CD4-positive, alpha-beta T cell treated with Interleukin-6 at 100 ng/mL for 8 hours (primary cell): Measurements from ENCODE around the gene RAB27B.
"Not testable (repeated sequence)": the region's sequence is repeated elsewhere in the genome, so short reads cannot be mapped to it uniquely, and the experiment has no call there.

Source experiments
- DNase-seq: peaks from one replicate; pipeline ENCODE4 v3.0.0-alpha.2; 2020; ENCODE audit warnings: mixed read lengths, low spot score

Gene RAB27B, protein sequence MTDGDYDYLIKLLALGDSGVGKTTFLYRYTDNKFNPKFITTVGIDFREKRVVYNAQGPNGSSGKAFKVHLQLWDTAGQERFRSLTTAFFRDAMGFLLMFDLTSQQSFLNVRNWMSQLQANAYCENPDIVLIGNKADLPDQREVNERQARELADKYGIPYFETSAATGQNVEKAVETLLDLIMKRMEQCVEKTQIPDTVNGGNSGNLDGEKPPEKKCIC

DNA sequence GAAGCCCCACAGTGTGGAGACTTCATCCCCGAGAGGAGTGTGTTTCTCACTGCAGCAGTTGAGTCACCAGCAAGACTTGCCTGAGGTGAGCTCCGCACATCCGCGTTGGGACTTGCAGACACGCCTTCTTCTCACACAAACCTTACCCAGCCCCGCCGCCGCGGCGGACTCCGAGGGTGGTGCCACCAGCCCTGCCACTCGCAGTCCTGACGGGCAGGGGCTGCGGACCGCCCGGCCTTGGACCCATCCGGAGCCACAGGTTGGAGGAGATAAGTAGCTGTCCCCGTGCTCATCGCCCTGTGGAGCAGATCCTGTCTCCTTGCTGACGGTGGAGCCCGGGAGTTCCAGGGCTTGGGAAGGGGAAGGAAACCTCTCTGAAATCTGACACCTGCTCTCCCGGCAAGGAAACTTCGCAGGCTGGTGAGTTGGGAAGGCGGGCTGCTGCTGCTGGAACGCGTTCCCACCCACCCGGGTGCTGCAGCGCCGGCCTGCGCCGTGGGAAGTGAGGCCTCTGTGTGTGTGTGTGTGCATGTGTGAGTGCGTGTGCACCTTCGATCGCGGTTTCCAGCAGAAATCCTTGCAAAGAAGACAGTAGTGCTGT lies at the start of gene RAB27B:
RAB27B (plus strand) TSS at position 197 of the 601 bp plus-strand sequence. CDS start 49,109 bp downstream, outside the sequence.
- DNase-seq: peak; percentile 70

DNA sequence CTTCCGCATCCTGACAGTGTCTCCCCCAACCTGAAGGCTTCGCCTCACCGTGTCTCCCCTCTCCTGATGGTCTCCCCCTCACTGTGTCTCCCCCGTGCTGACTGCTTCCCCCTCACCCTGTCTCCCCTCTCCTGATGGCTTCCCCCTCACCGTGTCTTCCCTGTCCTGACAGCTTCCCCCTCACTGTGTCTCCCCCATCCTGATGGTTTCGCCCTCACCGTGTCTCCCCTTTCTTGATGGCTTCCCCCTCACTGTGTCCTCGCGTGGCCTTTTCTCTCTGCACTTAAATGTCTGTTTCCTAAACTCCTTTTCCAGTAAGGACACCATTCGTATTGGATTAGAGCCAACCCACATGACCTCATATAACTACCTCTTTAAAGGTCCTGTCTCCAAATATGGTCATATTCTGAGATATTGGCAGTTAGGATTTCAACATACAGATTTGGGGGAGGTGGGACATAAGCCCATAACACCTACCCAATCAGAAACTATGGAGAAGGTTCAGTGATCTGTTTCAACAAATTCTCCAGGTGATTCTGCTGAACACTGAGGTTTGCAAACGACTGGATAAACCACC lies 47.9 kb upstream of the RAB27B start:
- DNase-seq: no peak

DNA sequence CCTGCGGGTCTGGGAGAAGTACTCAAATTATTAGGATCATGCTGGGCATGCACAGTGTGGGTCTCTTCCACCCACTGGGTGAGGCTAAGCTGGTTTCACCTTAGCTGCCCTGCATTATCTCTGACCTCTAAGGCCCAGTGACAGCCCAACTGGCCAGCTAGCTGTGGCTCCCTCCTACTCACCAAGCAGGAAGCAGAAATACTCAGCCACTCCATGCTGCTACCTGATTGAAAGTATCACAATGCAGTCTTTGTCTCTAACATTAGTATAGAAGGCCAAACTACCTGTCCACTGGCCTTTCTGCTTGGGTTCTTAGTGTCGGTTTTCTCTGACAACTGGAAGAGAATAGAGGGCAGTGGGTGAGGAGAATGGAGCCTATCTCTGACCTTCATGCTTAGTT lies 47.3 kb upstream of the RAB27B start:
- DNase-seq: no peak

DNA sequence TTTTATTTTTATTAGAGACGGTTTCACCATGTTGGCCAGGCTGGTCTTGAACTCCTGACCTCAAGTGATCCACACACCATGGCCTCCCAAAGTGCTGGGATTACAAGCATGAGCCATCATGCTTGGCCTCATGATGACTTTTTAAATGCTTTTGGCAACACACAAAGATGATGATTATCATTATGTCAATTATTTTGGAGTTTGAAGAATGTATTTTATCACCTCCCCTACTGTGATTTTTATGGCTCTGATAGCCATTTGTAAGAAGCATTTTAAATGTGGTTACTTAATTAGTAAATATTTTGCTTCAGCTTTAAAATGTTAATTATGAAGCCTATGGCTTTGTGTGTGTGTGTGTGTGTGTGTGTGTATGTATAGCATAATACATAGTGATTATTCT lies 45.1 kb upstream of the RAB27B start:
- DNase-seq: no peak

DNA sequence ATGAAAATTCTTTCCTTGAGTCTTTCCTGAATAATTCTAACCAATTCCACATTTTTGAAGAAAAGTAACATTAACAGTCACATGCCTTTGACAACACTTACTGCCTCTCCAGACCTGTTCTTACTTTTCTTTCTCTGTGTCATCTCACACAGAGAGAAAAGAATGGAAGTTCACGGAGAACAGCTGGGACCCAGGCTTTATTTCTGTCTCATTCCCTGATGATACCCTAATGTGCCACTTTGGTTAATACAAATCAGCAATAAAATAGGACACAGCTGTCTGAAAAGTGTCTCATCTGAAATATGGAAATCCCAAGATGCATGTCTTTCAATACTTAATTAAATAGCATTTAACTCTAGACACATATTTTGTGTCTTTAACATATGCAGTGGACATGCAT lies 42.1 kb upstream of the RAB27B start:
- DNase-seq: no peak

DNA sequence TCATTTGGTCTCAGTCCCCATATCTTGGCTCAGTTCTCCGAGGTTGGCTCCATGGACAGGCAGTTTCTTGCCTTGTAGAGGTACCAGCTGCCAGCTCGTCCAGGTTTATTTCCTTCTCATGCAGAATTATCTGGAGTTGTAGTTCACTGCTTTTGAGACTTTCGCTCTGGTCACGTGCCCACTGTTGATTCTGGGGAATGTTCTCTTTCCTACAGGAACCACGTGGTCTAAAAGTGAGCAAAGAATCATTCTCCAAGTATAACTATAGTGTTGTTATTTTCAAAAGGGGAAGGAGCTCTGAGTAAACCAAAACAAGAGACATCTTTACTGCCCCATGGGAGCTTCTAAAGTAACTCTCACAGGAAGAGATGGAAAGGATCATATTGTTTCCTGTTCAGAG lies 41.2 kb upstream of the RAB27B start:
- DNase-seq: no peak

DNA sequence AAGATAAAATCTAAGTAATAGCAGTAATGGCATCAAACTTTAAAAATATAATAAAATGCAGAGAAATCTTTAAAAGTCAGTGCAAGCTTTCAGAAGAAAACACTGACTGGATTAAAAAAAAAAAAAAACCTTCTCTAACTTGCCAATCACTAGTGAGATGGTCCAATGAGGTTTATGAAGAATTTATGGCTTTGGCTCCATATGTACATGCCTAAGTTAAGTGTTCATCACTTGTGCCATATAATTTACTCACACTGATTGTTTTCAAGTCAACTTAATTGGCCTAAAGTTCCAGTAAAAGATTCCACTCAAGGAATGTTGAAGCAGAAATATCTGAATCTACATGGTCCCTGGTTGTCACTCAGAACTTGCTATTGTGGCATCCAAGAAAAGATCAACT lies 40.7 kb upstream of the RAB27B start:
- no peak for DNase-seq

DNA sequence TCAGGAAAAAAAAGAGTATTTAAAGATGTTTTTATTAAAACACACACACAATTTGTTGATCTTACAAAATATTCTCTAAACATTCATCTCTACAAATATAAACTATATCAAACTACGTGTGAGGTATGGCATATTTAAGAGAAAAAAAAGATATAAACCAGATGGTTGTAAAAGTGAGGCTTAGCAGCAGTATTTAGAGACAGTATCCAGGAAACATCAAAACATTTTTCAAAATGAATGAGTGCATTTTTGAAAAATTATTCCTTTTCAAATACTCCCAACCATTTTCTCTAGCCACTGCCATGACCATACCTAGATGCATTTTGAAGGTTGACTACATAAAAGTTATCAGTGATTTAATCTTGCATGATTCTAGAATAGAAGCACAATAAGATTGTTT lies 38.2 kb upstream of the RAB27B start:
- no peak for DNase-seq

DNA sequence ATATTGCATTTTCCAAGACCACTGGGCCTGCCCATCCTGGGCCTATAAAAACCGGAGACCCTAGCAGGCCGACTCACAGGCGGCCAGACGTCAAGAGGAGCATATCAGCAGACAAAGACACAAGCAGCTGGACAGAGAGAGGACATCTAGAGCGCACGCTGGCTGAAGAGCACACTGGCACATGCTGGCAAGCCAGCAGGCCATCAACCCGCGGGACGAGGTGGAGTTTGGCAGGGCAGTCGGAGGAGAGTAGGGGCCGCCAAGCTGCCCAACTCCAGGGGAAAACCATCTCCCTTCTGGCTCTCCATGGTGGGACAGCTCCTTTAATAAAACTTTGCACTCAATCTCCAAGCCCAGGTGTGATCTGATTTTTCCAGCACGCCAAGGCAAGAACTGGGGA lies 36.6 kb upstream of the RAB27B start:
- no peak for DNase-seq

DNA sequence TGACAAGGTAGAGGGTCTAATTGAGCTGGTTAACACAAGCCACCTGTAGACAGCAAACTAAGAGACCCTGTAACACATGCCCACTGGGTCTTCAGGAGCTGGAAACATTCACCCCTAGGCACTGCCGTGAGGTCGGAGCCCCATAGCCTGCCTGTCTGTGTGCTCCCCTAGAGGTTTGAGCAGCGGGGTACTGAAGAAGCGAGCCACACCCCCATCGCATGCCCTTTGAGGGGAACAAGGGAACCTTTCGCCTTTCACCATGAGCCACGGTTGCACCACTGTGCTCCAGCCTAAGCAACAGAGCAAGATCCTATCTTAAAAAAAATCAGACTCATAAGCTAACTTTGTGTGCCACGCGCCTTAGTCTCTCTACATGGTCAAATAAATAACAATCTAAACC lies 36.2 kb upstream of the RAB27B start:
- no peak for DNase-seq

DNA sequence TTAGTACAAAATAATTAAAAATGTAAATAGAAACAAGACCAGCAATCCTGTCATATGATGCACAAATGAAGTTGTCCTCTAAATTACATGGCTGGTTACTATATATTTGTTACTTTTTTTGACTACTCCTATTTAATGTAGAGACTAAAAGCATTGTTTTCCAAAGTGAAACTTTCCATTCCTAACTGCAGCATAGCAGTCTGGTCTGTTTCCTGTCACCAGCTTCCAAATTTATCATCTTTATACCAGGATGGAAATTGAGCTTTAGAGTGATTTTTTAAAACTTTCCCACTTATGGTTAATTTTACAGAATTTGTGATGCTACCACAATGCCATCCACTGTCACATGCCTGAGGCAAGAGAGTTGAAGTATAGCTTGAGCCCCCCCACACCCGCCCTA lies 33.5 kb upstream of the RAB27B start:
- DNase-seq: no peak

DNA sequence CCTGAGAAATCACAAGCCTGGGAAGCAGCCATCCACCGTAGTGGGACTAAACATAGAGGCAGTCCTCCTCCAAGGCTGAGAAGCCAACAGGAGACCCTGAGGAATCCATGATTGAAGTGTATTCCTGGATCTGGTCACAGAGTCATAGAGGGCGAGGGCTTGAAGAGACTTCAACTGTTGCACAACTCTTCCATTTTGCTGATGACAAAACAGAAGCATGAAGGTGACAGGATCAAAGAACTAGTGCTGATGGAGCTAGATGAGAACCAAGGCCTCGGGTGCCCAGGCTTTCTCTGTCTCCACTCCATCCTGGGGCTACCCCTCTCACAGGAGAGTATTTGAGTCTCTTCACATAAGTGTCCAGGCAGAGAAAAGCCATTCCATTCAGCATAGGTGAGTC lies 30.1 kb upstream of the RAB27B start:
- no peak for DNase-seq

DNA sequence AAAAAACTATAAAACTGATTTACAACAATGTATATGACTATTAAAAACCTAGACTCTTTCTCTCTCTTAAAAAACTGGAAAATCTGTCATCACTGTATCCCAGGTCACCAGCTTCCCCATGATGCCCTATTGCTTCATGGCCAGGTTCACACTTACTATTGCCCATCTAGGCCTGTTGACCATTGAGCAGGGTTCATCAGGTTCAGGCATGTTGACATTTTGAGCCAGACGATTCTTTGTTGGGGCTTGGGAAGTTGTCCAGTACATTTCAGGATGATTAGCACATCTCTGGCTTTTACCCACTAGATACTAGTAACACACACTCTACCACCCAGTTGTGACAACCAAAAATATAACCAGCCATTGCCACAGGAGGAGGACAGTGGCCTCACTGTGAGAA lies 26.9 kb upstream of the RAB27B start:
- DNase-seq: no peak

DNA sequence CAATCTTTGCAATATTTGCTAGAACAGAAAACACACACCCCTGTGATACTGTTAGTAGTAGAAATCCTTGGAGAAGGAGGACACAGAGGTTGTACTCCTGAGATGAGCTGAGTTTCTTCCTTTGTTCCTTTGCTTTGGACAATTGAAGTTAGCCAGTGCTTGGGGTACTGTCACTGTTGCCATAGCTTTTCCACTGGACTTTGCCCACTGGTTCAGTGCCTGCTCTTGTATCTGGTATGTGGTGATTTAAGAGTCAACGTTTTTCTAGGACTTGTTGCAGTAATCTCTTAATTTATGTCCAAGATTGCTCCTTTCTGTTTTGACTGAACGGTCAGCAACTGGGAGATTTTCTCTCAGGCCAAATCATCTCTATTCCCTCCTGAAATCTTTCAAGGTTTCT lies 26.1 kb upstream of the RAB27B start:
- DNase-seq: no peak

DNA sequence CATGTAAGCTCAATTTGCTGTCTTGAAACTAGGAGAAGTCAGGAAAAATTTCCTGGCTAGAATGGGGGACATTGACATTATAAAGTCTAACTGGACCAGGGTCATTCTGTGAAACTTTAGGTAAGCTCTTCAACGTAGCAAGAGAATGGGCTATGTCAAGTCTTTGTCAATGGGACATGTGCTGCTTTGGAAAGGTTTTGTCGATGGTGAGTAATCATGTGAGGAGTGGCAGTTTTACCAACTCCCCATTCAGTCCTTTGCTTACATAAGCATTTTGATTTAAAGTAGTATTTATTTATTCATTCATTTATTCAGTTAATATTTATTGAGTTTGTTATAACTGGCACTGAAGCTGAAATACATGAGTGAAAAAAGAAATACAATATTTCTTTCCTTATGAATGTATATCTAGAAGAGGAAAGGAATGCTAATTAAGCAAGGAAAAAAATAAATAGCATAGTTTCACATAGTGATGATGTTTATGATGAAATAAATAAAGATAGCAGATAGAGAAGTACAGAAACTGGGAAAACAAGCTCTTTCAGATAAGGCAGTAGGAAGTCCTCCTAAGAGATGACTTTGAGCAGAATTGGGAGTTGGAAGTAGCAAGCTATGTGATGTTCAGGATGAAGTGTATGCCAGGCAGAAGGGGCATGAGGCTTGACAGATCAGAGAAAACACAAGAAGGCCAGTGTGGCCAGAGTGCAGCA lies 25.4 kb upstream of the RAB27B start:
- no peak for DNase-seq

DNA sequence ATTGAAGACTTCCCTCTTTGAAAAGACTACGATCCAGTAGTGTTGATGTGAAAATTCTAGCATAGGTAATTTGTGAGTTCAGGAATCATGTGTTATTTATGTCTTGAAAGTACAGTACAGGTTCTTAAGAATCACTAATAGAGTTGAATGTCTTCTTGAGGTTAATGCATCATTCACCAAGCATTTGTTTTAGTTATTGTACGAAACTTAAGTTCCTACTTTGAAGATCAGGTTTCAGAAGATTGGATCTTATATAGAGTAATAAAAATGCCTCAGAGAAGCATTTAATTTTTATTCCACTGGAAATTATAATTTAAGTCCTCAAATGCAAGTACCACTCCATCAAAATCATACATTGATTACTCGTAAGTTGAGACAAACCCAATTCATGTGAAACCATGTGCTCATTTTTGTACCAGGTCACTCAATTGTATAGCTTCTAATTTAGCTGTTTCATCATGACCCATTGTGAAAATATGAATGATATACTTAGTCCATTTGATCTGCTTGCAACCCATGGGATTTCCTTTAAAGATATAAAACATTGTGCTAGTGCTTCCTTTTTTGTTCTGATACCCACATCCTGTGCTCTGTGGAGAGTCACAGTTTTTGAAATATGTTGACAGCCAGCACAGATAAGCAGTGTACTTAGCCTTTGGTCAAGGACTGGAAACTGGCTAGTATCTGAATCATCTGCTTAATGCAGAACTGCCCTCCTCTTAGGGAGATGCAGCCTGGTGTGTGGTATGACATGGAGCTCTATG lies 22.5 kb upstream of the RAB27B start:
- no peak for DNase-seq

DNA sequence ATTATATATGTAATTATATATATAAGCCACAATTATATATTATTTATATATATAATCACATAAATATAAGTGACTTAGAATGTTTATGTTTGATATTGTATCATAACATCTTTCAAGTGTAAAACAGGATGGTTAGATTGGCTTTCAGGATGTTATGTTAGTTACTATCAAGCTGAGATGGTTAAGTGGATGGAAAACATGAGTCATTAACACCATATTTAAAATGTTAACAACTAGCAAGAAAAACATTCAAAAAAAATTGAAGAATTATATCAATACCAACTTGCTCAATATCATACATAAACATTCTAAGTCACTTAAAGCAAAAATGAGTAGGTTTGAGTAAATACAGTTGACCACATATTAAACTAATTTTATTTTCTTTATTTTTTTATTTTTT lies 21.8 kb upstream of the RAB27B start:
- no peak for DNase-seq

DNA sequence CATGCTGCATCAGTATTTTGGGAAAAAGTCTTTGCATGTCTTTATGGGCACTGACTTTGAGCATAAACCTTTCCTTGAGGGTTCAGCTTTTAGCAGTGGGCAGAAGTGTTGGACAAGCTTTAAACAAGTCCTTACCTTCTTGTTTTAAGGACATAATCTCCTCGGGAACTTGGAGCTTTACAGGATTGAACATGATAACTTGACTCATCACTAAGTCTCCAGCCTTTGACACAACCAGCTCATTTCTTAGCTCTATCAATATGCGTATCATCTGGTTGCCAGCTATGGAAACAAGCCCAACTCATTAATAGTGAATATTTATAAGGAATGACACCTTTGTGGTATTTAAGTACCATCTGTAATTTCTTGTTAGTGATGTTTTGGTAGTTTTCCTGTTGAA lies 21.0 kb upstream of the RAB27B start:
- DNase-seq: no peak

DNA sequence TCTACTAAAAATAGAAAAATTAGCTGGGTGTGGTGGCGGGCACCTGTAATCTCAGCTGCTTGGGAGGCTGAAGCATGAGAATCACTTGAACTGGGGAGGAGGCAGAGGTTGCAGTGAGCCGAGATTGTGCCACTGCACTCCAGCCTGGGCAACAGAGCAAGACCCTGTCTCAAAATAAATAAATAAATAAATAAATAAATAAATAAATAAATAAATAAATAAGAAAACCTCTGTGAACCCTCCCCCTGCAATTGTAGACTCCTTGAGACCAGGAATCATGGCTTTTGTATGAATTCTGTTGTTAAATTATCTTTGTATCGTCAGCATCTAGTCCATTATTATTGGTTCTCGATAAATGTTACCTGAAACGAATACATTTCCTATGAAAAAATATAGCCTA lies 17.6 kb upstream of the RAB27B start:
- not testable (repeated sequence) for DNase-seq

DNA sequence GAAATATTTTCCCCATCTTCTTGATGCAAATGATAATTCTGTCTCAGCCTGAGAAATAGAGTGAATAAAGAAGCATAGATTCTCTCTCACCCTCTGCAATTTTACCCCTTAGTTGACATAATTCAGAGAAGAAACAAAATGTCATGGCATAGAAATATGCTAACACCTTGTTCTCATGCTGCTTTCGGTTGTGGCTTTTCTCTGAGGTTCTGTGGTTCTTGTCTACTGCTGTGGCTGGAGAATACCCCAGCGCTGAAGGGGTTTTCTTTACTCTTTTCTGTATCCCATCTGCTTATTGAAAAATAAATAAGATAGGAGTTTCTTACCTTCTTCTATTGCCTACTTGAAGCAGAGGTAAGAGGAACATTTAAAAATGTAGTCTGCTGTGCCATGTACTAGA lies 15.4 kb upstream of the RAB27B start:
- no peak for DNase-seq

DNA sequence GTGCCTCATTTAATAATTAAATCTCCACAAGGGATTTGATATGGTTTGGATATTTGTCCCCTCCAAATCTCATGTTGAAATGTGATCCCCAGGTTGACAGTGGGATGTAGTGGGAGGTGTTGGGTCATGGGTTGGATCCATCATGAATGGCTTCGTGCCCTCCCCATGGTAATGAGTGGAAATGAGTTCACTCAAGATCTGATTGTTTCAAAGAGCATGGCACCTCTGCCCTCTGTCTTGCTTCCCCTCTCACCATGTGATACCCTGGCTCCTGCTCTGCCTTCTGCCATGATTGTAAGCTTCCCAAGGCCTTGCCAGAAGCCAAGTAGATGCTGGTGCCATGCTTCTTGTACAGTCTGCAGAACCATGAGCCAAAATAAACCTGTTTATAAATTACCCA lies 15.0 kb upstream of the RAB27B start:
- no peak for DNase-seq

DNA sequence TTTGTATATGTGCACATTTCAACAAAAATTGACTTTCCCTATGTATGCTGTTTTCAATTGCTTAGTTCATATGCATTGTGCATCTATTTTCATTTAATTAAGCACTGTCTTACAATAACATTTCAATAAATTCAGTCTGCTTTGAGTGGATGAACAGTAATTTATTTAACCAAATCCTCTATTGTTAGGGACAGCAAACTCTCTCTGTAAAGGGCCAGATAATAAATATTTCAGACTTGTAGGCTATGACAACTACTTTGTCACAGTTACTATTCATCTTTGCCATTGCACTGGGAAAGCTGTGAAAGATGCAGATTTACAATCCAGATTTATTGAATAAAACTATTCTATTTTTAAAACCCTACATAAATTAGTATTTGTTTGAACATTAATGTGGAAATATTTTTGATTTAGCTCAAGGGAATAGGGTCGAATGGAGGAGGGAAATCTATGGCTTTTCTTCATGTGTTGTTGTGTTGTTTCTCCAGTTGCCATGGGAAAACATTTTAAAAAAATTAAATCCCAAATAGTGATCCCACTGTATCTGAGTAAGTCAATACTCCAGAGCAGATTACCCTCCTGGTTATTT lies 14.2 kb upstream of the RAB27B start:
- no peak for DNase-seq
